ENCODE measurements around the gene ZDHHC18. TPM values are rescaled to one million over a fixed set of nuclear protein-coding genes. Genes with fewer than 3 reads are reported as not detected.

Gene ZDHHC18
- total and polyA plus RNA-seq, 2 of the 8 experiments (the other 6 are each of a cell fraction or from before 2014, with no cell fraction given), result 29.7 to 49.8 TPM

- Histone ChIP-seq H2BK120ac (replicated peaks; ENCODE audit: low read depth, low read length) (no peak overlapping the region), H3K14ac (ENCODE audit: insufficient read length) (no peak overlapping the region), H2BK12ac (ENCODE audit: low read depth, low read length) (no peak overlapping the region), H2BK5ac (ENCODE audit: low read depth, low read length) (no peak overlapping the region), H3K23ac (ENCODE audit: insufficient read length) (no peak overlapping the region), H3K9ac (replicated peaks in 1 of 4; ENCODE audit: extremely low read depth in 1 of 4, low read depth in 3 of 4, low read length in 3 of 4) (no peak overlapping the region), H3K4me2 (ENCODE audit: insufficient read depth in 1 of 2, low read depth in 2 of 2, low read length in 2 of 2) (no peak overlapping the region), H3K79me2 (ENCODE audit: control insufficient read depth in 1 of 2, insufficient read depth in 2 of 2, low read length in 2 of 2) (peaks cover 0 to 11% of the 10 kb centered on the region in 2 experiments; a peak in 1 of 4 replicates), H2AK5ac (ENCODE audit: low read depth, low read length) (no peak overlapping the region), H4K20me1 (replicated peaks in 1 of 2; ENCODE audit: control insufficient read depth in 1 of 2, insufficient read depth in 2 of 2, low read length in 2 of 2) (peaks cover 9 to 12% of the 10 kb centered on the region in 2 experiments), H3K4ac (replicated peaks; ENCODE audit: insufficient read length, low read depth, low read length) (no peak overlapping the region), H2AFZ (ENCODE audit: low read length) (no peak overlapping the region), H4K91ac (replicated peaks; ENCODE audit: insufficient read length, low read length) (no peak overlapping the region), H3K56ac (replicated peaks; ENCODE audit: insufficient read length, low read depth, low read length) (no peak overlapping the region), H3K23me2 (ENCODE audit: low read depth, low read length) (peaks cover 6% of the 10 kb centered on the region; the same call in 1 of the 2 replicates), H3K27me3 (replicated peaks in 1 of 4; ENCODE audit: control insufficient read depth in 3 of 4, extremely low read depth in 1 of 4, insufficient read depth in 3 of 4, low read length in 3 of 4) (no peaks in the 10 kb centered on the region), H3K4me1 (replicated peaks in 1 of 4; ENCODE audit: control insufficient read depth in 3 of 4, insufficient read depth in 4 of 4, low read length in 3 of 4) (peaks cover 4 to 9% (median 5%) of the 10 kb centered on the region in 4 experiments; a peak in 6 of 7 replicates), H3K27ac (ENCODE audit: low read depth, low read length) (no peak overlapping the region), H3K79me1 (ENCODE audit: low read depth, low read length) (peaks cover 12% of the 10 kb centered on the region), H4K8ac (ENCODE audit: extremely low read depth, insufficient read depth, low read length) (no peak overlapping the region), H3K9me3 (ENCODE audit: insufficient read depth in 2 of 2, low read depth in 1 of 2, low read length in 1 of 2) (no peaks in the 10 kb centered on the region), H3K4me3 (ENCODE audit: extremely low read depth in 1 of 4, insufficient read depth in 2 of 4, low read depth in 3 of 4, low read length in 4 of 4) (no peak overlapping the region), H3K36me3 (ENCODE audit: control insufficient read depth in 2 of 4, insufficient read depth in 4 of 4, low read length in 3 of 4) (peaks cover 0 to 21% (median 10%) of the 10 kb centered on the region in 4 experiments; a peak in 5 of 8 replicates), H2BK20ac (ENCODE audit: low read length) (no peak overlapping the region), H3K18ac (ENCODE audit: extremely low read depth, low read length) (no peak overlapping the region), H4K5ac (ENCODE audit: insufficient read length, low read depth, low read length) (no peak overlapping the region), H2BK15ac (ENCODE audit: low read length) (no peak overlapping the region)
- DNase-seq (ENCODE audit: low read depth in 1 of 2, low spot score in 2 of 2) (no peak), FAIRE-seq (no peak)
- 87% methylated on average over 3 of the region's 3 CpGs; no CpG with 5 or more reads in 1 of the 2 experiments for WGBS, 2 experiments (ENCODE audit: extremely low coverage in 1 of 2, insufficient coverage in 1 of 2, insufficient read length in 1 of 2, insufficient replicate concordance in 2 of 2, low coverage in 1 of 2, low lambda C conversion rate in 2 of 2, missing lambda C conversion rate in 1 of 2)
- TF ChIP-seq CBX8 (IDR thresholded peaks at IDR 0.05; ENCODE audit: borderline replicate concordance, low read depth, low read length) (no peak), SP2 (IDR thresholded peaks at IDR 0.05; ENCODE audit: low read length) (no peak), TCF12 (IDR thresholded peaks at IDR 0.05; ENCODE audit: low read depth, low read length) (no peak)
- CTCF ChIA-PET (ENCODE audit: partially characterized antibody), result interaction anchor here (1.3 to 12.8 kb wide), 6 partner anchors 11 to 293 kb away, joined by 4 to 125 read pairs (median 5); partner anchors contain the start of gene SFN
- POLR2A ChIA-PET (ENCODE audit: partially characterized antibody), result interaction anchor here (1.0 to 1.4 kb wide), 2 partner anchors 10 to 133 kb away, joined by 3 to 4 read pairs; no protein-coding TSS in a partner anchor
Measured at GRCh38 chr1:26831059-26831458, 4.6 kb downstream of the ZDHHC18 start.

Measured in H1 (cell line).